ENCODE results near the gene MTFR1L.

GRCh38 chr1:25834894-25835293 is 15.1 kb downstream of the MTFR1L start:
- TF ChIP-seq CTCF (IDR thresholded peaks at IDR 0.05) = no peak
- no peak for TF ChIP-seq POLR2A (IDR thresholded peaks at IDR 0.05)

Data from thyroid gland (tissue), 4 donors.